Middle frontal gyrus (tissue), 1 donor: ENCODE results near the gene TTBK1.

Source experiments
- DNase-seq: peaks from one replicate; pipeline ENCODE4 v3.0.0-alpha.2; 2015; ENCODE audit warnings: low spot score; ENCODE audit errors: extremely low spot score

The TTBK1 gene

DNA sequence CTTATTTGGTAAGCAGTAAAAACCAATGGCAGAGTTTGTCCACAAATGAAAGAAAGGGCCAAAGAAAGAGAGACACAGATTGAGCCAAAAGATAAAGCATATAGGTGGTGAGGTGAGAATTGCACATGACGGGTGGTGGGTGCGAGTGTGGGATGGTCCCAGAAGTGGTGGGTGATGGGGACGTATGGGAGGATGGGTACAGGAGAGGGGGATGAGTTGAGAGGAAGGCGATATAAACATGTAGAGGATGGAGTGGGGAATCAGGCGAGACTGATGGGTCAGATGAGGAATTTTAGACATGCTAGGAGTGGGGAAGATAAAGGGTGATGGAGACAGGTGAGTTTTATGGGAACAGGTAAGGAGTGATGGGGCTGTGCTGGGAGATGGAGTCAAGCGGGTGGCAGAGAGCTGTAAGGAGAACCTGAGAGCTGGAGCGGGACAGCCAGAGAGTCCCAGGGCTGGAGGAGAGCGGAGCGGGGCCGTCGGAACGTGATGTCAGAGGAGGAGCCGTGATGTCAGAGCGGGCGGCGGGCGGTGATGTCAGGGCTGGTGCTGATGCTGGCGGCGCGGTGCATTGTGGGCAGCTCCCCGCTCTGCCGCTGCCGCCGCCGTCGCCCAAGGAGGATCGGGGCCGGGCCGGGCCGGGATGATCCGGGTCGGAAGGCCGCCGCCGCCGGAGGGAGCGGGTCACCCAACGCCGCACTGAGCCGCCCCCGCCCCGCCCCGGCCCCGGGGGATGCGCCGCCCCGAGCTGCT is at the start of gene TTBK1:
Gene TTBK1 (plus strand): TSS at position 574 of the 756 bp plus-strand sequence. CDS start 3,180 bp downstream, outside the sequence.
- peak; percentile 38 for DNase-seq

DNA sequence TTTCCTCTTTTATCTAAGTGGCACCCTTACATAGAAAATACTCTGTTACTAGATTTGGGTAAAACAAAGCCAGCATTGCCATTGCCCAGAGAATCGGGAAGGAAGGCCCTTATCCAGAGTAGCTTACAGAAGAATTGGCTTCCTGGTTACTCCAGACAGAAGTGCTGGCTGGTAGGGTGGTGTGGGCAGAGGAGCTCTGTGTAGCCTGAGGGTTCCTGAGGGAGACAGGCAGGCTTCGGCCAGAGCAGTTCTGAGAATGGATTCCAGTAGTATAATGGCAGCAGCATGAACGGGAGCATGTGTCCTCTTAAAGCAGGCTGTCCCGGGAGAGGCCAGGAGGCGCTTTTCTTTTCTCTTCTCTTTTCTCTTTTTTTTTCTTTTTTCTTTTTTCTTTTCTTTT is 49.4 kb upstream of the TTBK1 start:
- DNase-seq, result no peak

DNA sequence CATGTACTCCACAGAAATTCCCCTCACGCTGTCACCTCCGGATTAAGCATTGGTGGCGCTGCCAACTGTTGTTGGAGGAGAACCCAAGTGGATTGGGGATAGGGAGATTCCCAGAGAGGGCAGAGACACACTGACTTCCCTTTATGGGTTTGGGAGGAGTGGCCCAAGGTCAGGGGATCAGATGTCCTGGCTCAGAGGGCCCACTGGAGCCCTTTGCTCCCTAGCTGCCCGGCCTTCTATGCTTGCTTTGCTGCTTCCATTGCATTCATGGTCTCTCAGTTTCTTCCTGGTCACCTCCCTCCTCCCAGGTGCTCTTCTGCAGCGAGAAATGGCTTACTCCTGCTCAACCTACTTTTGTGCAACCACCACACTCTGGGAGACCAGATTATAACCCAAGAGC is 46.9 kb upstream of the TTBK1 start:
- DNase-seq, result no peak

DNA sequence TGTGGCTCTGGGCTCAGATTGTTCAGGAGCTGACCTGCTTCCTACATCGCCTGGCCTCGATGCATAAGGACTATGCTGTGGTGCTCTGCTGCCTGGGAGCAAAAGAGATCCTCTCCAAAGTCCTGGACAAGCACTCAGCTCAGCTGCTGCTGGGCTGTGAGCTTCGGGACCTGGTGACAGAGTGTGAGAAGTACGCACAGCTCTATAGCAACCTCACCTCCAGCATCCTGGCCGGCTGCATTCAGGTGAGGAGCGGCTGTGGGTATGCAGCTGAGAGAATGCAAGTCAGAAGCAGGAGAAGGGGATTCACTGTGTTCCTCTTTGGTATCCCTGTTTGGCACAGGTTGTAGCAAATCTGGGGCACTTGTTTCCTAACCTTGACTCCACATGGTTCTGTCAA is 43.4 kb upstream of the TTBK1 start:
- no peak for DNase-seq

DNA sequence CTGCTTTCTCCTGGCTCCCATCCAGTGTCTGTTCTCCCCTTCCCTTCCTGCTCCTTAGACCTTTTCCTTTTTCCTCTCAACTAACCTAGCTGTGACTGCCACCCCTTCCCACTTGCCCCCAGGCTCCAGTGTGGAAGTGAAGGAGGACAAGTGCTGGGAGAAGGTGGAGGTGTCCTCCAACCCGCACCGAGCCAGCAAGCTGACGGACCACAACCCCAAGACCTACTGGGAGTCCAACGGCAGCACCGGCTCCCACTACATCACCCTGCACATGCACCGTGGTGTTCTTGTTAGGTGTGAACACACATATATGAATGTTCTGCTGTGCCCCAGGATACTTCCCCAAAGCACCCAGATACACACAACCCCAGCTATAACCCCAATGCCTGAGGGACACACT is 42.7 kb upstream of the TTBK1 start:
- no peak for DNase-seq

DNA sequence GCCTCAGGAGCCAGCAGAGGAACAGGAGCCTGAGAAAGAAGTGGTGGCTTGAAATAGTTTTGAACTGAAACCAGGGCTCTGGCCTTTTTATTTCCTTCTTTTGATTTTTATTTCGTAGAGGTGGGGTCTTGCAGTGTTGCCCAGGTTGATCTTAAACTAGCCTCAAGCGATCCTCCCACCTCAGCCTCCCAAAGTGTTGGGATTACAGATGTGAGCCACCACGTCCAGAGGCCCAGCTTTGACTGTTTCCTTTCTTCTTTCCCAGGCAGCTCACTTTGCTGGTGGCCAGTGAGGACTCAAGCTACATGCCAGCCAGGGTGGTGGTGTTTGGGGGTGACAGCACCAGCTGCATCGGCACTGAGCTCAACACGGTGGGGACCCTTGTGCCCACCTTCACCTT is 40.8 kb upstream of the TTBK1 start:
- no peak for DNase-seq

DNA sequence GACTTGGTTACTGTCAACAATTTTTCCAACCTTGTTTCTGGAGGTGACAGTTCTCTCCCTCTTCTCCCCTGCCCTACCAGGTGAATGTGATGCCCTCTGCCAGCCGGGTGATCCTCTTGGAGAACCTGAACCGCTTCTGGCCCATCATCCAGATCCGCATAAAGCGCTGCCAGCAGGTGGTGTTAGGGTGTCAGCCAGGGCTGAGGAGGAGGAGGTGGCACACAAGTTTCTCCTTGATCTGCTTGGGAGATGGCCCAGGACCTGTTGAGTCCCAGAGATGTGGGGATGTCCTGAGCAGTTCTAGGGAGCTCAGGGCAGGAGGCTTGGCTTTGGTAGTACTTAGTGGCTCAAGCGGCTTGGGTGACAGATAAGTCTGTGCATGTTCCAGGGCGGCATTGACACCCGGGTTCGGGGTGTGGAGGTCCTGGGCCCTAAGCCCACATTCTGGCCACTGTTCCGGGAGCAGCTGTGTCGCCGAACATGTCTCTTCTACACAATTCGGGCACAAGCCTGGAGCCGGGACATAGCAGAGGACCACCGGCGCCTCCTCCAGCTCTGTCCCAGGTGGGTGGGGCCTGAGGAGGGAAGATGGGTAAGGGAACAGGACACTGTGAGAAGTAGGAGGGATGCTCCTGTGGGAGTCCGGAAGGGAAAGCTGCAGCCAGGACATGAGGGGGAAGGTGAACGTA is 40.1 kb upstream of the TTBK1 start:
- no peak for DNase-seq

DNA sequence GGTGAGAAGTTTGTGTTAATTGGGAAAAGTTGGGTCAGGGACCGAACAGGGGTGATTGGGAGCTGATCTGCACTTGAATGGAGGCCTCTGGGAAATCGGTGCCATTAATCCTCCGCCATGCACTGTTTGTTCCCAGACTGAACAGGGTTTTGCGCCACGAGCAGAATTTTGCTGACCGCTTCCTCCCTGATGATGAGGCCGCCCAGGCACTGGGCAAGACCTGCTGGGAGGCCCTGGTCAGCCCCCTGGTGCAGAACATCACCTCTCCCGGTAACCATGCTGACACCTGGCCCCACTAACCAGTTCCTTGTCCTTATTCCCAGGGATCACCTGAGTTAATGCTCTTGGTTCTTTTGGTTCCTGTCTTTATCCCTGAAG is 39.6 kb upstream of the TTBK1 start:
- no peak for DNase-seq

DNA sequence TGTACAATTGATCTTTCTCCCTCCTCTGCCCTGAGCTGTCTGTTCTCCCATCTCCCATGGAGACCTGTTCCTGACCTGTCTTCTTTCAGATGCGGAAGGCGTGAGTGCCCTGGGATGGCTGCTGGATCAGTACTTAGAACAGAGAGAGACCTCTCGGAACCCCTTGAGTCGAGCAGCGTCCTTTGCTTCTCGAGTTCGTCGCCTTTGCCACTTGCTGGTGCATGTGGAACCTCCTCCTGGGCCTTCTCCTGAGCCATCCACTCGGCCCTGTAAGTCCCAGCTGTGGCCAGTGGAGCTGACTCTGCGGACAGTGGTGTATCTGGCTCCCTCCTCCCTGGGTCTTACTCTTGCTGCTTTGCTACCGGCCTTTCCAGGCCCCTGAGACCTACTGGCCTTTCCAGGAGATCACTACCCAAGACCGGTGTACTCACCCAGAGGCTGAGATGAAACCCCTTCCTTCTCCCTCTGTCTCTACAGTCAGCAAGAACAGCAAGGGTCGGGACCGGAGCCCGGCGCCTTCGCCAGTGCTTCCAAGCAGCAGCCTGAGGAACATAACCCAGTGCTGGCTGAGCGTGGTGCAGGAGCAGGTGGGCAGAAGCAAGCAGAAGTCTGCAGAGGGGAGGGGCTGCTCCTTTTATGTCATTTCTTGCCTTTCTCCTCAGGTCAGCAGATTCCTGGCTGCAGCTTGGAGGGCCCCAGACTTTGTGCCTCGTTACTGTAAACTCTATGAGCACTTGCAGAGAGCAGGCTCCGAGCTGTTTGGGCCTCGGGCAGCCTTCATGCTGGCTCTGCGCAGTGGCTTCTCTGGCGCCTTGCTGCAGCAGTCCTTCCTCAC is 38.8 kb upstream of the TTBK1 start:
- no peak for DNase-seq

DNA sequence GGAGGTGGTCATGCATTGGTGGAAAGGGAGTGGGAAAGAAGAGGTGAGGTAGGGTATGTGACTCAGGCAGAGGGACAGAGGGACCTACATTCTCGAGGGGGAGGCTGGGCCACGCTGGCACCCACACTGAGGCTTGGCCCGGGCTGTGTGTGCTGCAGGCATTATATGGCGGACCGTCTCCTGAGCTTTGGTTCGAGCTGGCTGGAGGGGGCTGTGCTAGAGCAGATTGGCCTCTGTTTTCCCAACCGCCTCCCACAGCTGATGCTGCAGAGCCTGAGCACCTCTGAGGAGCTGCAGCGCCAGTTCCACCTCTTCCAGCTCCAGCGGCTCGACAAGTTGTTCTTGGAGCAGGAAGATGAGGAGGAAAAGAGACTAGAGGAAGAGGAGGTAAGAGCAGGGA is 37.4 kb upstream of the TTBK1 start:
- DNase-seq, result no peak

DNA sequence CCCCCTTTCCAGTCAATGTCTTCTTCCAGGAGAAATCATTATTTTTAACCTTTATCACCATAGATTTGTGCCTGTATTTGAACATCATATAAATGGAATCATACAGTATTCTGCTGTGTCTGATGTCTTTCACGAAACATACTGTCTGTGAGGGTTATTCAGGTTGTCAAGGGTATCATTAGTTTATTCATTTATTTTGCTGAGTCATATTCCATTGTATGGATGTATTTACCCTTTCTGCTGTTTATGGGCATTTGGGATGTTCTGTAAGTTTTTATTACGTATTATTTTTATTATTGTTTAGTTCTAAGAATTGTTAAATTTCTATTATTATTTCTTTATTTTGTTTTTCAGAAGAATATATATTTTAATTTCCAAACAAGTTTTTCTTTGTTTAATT is 36.0 kb upstream of the TTBK1 start:
- no peak for DNase-seq

DNA sequence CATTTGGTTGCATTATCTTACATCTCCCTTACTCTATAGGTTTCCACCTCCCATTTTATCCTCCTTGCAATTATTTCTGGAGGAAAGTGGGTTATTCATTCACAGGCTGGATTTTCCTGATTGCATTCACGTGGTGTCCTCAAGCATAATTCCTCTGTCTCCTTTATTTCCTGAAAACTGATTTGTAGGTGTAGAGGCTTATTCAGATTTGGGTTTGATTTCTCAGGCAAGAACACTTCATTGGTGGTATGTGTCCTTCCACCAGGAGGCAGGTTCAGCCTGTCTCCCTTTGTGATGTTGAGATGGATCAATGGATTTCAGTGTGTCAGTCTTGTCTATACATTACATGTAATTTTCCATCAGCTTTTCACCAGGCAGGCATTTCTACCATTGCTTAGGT is 31.3 kb upstream of the TTBK1 start:
- DNase-seq, result no peak

DNA sequence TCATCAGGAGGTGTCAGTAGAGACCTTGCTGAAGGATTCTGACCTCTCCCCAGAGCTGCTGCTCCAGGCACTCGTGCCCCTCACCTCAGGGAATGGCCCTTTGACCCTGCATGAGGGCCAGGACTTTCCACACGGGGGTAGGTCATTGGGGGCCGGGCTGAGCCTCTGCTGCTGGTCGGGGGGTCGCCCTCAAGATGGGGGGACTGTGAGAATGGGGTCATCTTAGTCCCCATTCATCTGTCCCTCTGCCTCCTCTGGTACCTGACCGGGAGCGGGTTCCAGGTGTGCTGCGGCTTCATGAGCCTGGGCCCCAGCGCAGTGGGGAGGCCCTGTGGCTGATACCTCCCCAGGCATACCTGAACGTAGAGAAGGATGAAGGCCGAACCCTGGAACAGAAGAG is 29.9 kb upstream of the TTBK1 start:
- no peak for DNase-seq

DNA sequence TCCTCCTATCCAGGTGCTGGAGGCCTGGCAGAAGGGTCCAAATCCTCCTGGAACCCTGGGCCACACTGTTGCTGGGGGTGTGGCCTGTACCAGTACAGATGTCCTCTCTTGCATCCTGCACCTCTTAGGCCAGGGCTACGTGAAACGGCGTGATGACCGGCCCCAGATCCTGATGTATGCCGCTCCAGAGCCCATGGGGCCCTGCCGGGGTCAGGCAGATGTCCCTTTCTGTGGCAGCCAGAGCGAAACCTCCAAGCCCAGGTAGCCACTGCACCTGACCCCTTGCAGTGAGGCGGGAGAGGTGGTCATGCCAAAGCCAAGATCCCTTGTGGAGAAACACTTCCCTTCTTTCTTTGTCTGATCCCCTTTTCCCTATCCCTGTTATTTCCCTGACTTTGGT is 28.2 kb upstream of the TTBK1 start:
- no peak for DNase-seq

DNA sequence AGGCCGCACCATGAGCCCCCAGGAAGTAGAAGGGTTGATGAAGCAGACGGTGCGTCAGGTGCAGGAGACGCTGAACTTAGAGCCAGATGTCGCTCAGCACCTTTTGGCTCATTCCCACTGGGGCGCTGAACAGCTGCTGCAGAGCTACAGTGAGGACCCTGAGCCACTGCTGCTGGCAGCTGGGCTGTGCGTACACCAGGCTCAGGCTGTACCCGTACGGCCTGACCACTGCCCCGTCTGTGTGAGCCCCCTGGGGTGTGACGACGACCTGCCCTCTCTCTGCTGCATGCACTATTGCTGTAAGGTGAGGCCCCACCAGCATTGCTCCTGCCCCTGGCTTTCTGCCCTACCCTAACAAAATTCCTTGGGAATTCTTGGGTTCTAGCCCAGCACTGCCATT is 27.1 kb upstream of the TTBK1 start:
- no peak for DNase-seq

DNA sequence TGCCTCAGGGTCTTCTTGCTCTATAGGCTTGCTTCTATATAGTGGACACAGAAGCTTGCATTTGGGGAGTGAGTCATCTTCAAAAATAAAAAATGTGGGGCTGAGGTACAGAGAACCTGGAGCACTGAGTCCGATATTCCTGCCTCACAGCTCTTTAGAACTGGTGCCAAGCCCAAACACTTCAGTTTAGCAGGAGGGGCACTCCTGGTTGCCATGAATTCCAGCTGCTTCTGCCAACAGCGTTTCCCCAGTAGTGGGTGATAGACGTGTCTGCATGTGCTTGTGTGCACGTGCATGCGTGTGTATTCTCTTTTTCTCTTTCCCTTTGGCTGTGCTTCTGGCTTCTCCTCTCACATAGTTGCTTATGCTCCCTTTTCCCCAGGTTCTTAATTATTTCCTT is 25.9 kb upstream of the TTBK1 start:
- no peak for DNase-seq

DNA sequence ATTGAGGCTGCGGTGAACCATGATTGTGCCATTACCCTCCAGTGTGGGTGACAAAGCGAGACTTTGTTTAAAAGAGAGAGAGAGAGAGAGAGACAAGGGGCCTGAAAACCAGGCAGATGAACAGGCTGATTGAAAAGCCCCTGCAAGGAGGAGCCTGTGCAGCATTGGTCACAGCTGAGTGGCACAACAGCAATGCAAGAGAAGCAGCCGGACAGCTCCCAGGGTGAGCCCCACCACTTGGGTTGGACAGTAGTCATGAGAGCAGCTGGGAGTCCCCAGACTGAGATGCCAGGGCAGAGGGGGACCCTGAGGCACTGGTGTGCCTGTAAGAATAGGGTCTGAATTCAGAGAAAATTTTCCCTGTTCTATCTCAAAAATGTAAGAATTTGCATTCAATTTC is 24.2 kb upstream of the TTBK1 start:
- no peak for DNase-seq

DNA sequence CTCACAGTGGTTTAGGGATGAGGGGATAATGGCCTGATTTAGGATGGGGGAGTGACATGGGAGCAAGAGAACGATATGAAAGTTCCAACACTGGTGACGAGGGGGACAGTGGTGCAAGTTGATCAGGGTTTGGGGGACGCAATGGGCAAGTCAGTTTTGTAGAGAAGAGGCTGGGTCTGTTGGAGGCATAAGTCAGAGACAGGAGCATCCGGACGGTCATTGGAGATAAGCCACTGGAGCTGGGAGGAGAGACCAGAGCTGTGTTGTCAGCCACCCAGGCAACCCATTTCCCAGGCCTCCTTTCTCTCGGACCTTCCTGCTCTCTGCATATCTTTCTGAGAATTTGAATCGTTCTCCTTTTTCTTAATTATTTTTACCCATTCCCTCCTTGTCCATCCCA is 23.5 kb upstream of the TTBK1 start:
- no peak for DNase-seq

DNA sequence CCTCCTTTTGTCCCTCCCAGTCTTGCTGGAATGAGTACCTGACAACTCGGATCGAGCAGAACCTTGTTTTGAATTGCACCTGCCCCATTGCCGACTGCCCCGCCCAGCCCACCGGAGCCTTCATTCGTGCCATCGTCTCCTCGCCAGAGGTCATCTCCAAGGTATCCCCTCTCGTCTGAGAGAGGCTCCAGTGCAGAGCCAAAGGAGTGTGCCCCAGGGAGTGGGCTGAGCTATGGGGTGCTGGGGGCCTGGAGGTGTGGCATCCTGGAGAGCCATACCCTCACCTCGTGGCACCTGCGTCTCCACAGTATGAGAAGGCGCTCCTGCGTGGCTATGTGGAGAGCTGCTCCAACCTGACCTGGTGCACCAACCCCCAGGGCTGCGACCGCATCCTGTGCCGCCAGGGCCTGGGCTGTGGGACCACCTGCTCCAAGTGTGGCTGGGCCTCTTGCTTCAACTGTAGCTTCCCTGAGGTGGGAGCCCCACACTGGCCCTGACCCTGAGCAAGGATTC is 22.8 kb upstream of the TTBK1 start:
- no peak for DNase-seq

DNA sequence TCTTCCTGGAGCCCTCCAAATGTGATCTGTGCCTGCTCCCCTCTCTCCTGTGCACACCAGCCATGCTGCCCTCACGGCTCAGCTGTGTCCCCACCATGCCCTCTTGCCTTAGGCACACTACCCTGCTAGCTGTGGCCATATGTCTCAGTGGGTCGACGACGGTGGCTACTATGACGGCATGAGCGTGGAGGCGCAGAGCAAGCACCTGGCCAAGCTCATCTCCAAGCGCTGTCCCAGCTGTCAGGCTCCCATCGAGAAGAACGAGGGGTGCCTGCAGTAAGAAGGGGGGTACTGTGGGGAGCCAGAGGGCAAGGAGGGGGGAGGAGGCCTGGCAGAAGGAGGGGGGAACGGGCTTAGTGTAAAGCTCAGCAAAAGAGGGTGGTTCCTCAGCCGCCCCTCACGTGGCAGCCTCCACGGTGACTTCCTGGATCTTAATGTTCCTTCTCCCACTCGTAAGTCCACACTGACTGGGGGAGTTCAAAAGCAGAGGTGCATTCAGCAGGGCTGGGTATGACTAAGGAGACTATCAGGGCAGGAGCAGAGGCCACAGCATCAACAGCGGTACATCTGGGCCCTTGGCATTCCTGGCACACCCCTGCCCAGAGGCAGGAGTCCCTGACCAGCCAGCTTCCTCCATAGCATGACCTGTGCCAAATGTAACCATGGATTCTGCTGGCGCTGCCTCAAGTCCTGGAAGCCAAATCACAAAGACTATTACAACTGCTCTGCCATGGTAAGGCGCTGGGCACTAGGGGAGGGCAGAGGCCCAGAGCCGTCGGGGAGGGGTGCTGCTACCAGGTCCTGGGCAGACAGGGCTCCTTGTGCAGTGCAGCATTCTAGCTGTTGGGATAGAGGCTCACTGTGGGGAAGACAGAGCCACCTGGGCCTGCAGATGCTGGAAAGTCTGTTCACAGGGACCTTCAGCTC is 22.0 kb upstream of the TTBK1 start:
- DNase-seq, result no peak
